Ishikawa (cell line): Measurements from ENCODE around the gene GMDS.

Source experiments
- CEBPB ChIP-seq: IDR thresholded peaks from 2 replicates; pipeline ENCODE4 v1.6.1; 2012
- CREB1 ChIP-seq: IDR thresholded peaks from 2 replicates; pipeline ENCODE4 v1.6.1; 2012; ENCODE audit warnings: low read depth
- EGR1 ChIP-seq: IDR thresholded peaks from 2 replicates; pipeline ENCODE4 v1.6.1; 2012
- EP300 ChIP-seq: IDR thresholded peaks from 2 replicates; pipeline ENCODE4 v1.6.1; 2012; ENCODE audit warnings: borderline replicate concordance
- FOXM1 ChIP-seq: IDR thresholded peaks from 2 replicates; pipeline ENCODE4 v1.6.1; 2012; ENCODE audit warnings: low read depth, borderline replicate concordance
- NFIC ChIP-seq: IDR thresholded peaks from 2 replicates; pipeline ENCODE4 v1.6.1; 2012
- RAD21 ChIP-seq: IDR thresholded peaks from 2 replicates; pipeline ENCODE4 v1.6.1; 2012; ENCODE audit warnings: low read depth
- REST ChIP-seq: IDR thresholded peaks from 2 replicates; pipeline ENCODE4 v1.6.1; 2012; ENCODE audit warnings: low read depth, mild to moderate bottlenecking
- TAF1 ChIP-seq: IDR thresholded peaks from 2 replicates; pipeline ENCODE4 v1.6.1; 2012; ENCODE audit warnings: low read depth, mild to moderate bottlenecking
- TCF12 ChIP-seq: IDR thresholded peaks from 2 replicates; pipeline ENCODE4 v1.6.1; 2012; ENCODE audit warnings: low read depth
- TEAD4 ChIP-seq: IDR thresholded peaks from 2 replicates; pipeline ENCODE4 v1.6.1; 2012
- YY1 ChIP-seq: IDR thresholded peaks from 2 replicates; pipeline ENCODE4 v1.6.1; 2012; ENCODE audit warnings: low read depth
- ZBTB7A ChIP-seq: IDR thresholded peaks from 2 replicates; pipeline ENCODE4 v1.6.1; 2012; ENCODE audit warnings: low read depth
- TF ChIP-seq, protein P1 (sequence below): IDR thresholded peaks from 2 replicates; pipeline ENCODE4 v1.6.1; 2012
- TF ChIP-seq, protein P2 (sequence below): IDR thresholded peaks from 2 replicates; pipeline ENCODE4 v1.6.1; 2012

GMDS gene

DNA sequence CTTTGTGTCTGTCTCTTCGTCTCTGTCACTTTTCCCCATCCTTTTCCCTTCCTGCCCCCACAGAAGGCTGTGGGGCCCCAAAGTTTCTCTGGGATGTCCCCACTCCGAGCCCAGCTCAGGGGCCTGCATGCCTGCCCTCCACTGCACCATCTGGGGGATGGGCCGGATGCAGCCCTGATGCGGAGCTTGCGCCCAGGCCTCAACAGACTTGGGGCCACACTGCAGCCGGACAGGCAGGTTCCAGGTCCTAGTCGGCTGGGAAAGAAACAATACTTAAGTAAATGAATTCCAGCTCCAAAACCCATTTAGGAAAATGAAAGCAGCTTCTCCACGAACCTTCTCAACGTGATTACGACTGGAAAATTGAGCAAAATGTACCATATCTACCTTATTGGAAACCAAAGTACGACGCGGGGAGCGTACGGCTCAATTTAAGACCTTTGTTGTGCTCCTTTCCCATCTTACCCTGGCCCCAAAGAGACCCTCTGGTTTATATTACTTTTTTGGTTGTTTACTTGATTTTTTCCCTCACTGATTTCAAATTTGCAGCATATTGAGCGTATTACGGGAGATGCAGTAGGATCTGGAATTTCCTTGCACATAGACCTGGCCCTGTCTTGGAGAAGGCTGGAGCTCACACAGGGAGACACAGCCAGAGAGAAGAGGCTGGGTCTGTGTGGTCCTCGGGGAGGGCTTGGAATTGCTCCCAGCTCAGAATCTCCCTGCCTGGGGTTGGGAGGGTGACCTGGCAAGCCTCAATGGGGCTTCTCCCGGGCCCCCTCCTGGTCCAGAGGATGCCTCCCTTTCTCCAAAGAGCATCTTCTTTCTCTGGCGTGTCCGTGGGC is 627.7 kb downstream of the GMDS start:
- TF ChIP-seq, protein P1, sequence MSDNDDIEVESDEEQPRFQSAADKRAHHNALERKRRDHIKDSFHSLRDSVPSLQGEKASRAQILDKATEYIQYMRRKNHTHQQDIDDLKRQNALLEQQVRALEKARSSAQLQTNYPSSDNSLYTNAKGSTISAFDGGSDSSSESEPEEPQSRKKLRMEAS, result no peak
- TF ChIP-seq ZBTB7A, result no peak
- no peak for TF ChIP-seq FOXM1
- TF ChIP-seq RAD21, result no peak
- TF ChIP-seq, protein P2, sequence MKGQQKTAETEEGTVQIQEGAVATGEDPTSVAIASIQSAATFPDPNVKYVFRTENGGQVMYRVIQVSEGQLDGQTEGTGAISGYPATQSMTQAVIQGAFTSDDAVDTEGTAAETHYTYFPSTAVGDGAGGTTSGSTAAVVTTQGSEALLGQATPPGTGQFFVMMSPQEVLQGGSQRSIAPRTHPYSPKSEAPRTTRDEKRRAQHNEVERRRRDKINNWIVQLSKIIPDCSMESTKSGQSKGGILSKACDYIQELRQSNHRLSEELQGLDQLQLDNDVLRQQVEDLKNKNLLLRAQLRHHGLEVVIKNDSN, result no peak
- TF ChIP-seq EGR1, result no peak
- TF ChIP-seq YY1, result no peak
- no peak for TF ChIP-seq REST
- no peak for TF ChIP-seq TAF1
- TF ChIP-seq NFIC, result no peak
- TF ChIP-seq CEBPB, result no peak
- TF ChIP-seq CREB1, result no peak
- no peak for TF ChIP-seq EP300
- no peak for TF ChIP-seq TEAD4
- no peak for TF ChIP-seq TCF12

GRCh38 chr6:1616701-1617463 is 628.5 kb downstream of the GMDS start:
- no peak for TF ChIP-seq TEAD4
- TF ChIP-seq NFIC, result no peak
- TF ChIP-seq EP300, result no peak
- no peak for TF ChIP-seq YY1
- TF ChIP-seq CREB1, result no peak
- TF ChIP-seq FOXM1, result no peak
- no peak for TF ChIP-seq EGR1
- TF ChIP-seq REST, result no peak

DNA sequence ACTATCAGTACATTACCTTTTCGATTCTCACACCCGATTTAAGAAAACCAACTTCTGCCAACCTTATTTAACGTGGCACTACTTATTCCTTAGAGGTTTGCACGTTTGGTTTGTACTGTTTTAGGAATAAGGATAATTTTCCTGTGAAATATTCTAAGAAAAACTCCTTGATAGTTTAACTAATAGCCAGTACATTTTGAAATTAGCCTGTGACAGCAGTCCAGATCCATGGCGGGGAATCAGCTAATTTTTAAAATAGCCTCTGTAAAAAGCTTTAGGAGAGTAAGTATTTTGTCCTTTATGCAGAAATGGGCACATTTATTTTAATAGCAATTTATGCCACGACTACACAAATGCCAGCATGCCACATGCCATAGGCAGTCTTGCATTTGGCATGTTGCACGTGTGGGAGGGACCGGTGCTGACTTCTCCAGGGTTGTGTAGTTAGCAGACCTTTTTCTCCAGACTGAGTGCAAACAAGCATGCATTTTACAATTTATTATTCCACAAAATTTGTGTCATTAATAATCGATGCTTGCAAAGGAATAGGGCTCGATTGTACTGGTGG is 629.5 kb downstream of the GMDS start:
- TF ChIP-seq NFIC (no peak), CREB1 (no peak), CEBPB (no peak), RAD21 (no peak), REST (no peak), ZBTB7A (no peak), EGR1 (no peak)

DNA sequence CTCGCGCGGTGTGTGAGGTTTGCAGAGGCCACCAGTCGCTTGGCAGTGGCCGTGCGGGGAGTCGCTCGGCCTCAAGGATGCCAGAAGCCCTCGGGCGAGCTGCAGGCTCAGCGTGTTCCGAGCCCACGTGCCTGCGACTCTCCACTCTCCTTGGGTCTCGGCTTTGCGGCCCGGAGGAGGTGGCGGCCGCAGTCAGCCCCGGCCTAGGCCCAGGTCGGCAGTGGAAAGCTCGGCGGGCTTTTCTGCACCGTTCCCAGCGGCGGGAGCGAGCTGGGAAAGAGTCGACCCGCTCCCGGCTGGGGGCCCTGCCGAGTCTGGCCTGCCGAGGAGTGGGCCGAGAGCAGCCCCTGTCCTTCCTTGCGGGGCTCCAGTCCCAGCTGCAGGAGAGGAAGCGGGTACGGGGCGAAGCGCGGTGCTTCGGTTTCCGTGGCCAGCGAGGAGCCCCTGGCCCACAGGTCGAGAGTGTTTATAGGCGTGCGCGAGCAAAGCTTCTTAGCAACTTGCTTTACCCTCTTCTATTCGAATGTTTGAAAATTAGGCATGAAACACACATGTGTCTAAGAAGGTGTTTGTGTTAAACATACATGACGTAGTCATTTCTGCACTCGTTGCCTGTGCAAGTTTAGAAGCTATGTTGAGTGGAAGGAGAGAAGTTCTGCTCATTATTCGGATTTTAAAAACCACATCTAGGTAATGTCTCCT is 630.1 kb downstream of the GMDS start:
- TF ChIP-seq FOXM1 (no peak), EP300 (no peak), REST (no peak)
